DOHH2 (cell line): ENCODE data around the gene FGFBP1.

Experiments used
- CTCF ChIP-seq: fragments of 200-600 bp; sonication (generic); IDR thresholded peaks from one replicate; pipeline ENCODE4 v1.5.1; 2014; ENCODE audit warnings: antibody characterized with exemption, mild to moderate bottlenecking, low read depth, low read length; ENCODE audit not compliant: poor library complexity, severe bottlenecking
- EZH2phosphoT487 ChIP-seq: fragments of 200-600 bp; sonication (generic); IDR thresholded peaks from 2 replicates; pipeline ENCODE4 v1.6.1; 2017; ENCODE audit warnings: borderline replicate concordance, mild to moderate bottlenecking, antibody characterized with exemption, low read length, moderate library complexity, mixed read lengths

- TF ChIP-seq CTCF (no peak), EZH2phosphoT487 (no peak)
Observed at GRCh38 chr4:15961781-15962510, 23.4 kb upstream of the FGFBP1 start.
